Activated CD4-positive, alpha-beta T cell treated with anti-CD3 and anti-CD28 coated beads, Interleukin-2, amount 10 ng/mL, durations not matched to agents 7 days and 5 days (primary cell): Measurements from ENCODE around the gene SECISBP2. TPM values are rescaled to one million over a fixed set of nuclear protein-coding genes. Genes with fewer than 3 reads are reported as not detected.

Experiments used
- CTCF ChIA-PET: fragments of 350-600 bp; sonication (Branson Sonifier 250); formaldehyde crosslinking; loops from one replicate; lab custom pipeline; 2021; ENCODE audit warnings: antibody characterized with exemption; lab: Charles Lee
- POLR2A ChIA-PET: fragments of 350-600 bp; sonication (Branson Sonifier 250); formaldehyde crosslinking; loops from one replicate; lab custom pipeline; 2021; ENCODE audit warnings: antibody characterized with exemption; lab: Charles Lee
- DNase-seq: peaks from one replicate; pipeline ENCODE4 v3.0.0-alpha.2; 2020
- H3K27ac Mint-ChIP-seq: one replicate; pipeline ENCODE4 v1.8.0; 2021; ENCODE audit warnings: mild to moderate bottlenecking, moderate library complexity, mixed read lengths
- H3K27me3 Mint-ChIP-seq: one replicate; pipeline ENCODE4 v1.8.0; 2021; ENCODE audit warnings: mixed read lengths
- H3K36me3 Mint-ChIP-seq: one replicate; pipeline ENCODE4 v1.8.0; 2021; ENCODE audit warnings: low read depth, mixed read lengths
- H3K4me1 Mint-ChIP-seq: one replicate; pipeline ENCODE4 v1.8.0; 2021; ENCODE audit warnings: mixed read lengths
- H3K4me3 Mint-ChIP-seq: one replicate; pipeline ENCODE4 v1.8.0; 2021; ENCODE audit warnings: mild to moderate bottlenecking, moderate library complexity, mixed read lengths
- H3K9me3 Mint-ChIP-seq: one replicate; pipeline ENCODE4 v1.8.0; 2021; ENCODE audit warnings: mixed read lengths
- total RNA-seq, 2 experiments: library from RNA; stranded (reverse); gene quantifications; one replicate each; pipeline ENCODE4 v1.2.3, GENCODE V29; 2021

SECISBP2 gene
- total RNA-seq, 2 experiments from 2014 or later = 43.4 to 46.0 TPM

- Mint-ChIP-seq H3K27me3 (no peaks in the 10 kb centered on the region), H3K4me3 (no peak overlapping the region), H3K36me3 (peaks cover 89% of the 10 kb centered on the region), H3K27ac (no peak overlapping the region), H3K4me1 (peaks cover 29% of the 10 kb centered on the region), H3K9me3 (no peaks in the 10 kb centered on the region)
- no peak for DNase-seq
- ChIA-PET CTCF (interaction anchor here (0.6 to 2.2 kb wide), 4 partner anchors 11 to 576 kb away, joined by 3 to 5 read pairs (median 4); no protein-coding TSS in a partner anchor), POLR2A (no interaction called here)
Measured at GRCh38 chr9:89390578-89391116, 72.3 kb downstream of the SECISBP2 start.

GRCh38 chr9:89391585-89391984, 73.3 kb downstream of the SECISBP2 start:
- H3K4me3 Mint-ChIP-seq = no peak overlapping the region
- H3K4me1 Mint-ChIP-seq = peaks cover 26% of the 10 kb centered on the region
- POLR2A ChIA-PET = no interaction called here
- no peaks in the 10 kb centered on the region for H3K27me3 Mint-ChIP-seq
- H3K9me3 Mint-ChIP-seq = no peaks in the 10 kb centered on the region
- peaks cover 87% of the 10 kb centered on the region for H3K36me3 Mint-ChIP-seq
- DNase-seq = no peak
- peak overlapping the region; percentile 2 for H3K27ac Mint-ChIP-seq
- CTCF ChIA-PET = interaction anchor here (2.2 kb wide), 1 partner anchor 10 kb away, joined by 5 read pairs; no protein-coding TSS in a partner anchor

GRCh38 chr9:89394412-89394811, 76.1 kb downstream of the SECISBP2 start:
- Mint-ChIP-seq H3K4me1 (peaks cover 25% of the 10 kb centered on the region), H3K27me3 (no peaks in the 10 kb centered on the region), H3K4me3 (no peak overlapping the region), H3K36me3 (peaks cover 89% of the 10 kb centered on the region), H3K27ac (no peak overlapping the region), H3K9me3 (no peaks in the 10 kb centered on the region)
- ChIA-PET CTCF (no interaction called here), POLR2A (no interaction called here)
- no peak for DNase-seq

- no peak overlapping the region for H3K27ac Mint-ChIP-seq
- H3K27me3 Mint-ChIP-seq = no peaks in the 10 kb centered on the region
- no peaks in the 10 kb centered on the region for H3K9me3 Mint-ChIP-seq
- no peak overlapping the region for H3K4me3 Mint-ChIP-seq
- CTCF ChIA-PET = no interaction called here
- no peak for DNase-seq
- peaks cover 86% of the 10 kb centered on the region for H3K36me3 Mint-ChIP-seq
- peaks cover 19% of the 10 kb centered on the region for H3K4me1 Mint-ChIP-seq
- POLR2A ChIA-PET = no interaction called here
Measured at GRCh38 chr9:89395931-89396710, 77.8 kb downstream of the SECISBP2 start.

GRCh38 chr9:89397471-89397870, 79.2 kb downstream of the SECISBP2 start:
- H3K4me1 Mint-ChIP-seq = peaks cover 16% of the 10 kb centered on the region
- DNase-seq = no peak
- peaks cover 88% of the 10 kb centered on the region for H3K36me3 Mint-ChIP-seq
- POLR2A ChIA-PET = no interaction called here
- H3K4me3 Mint-ChIP-seq = no peak overlapping the region
- CTCF ChIA-PET = no interaction called here
- no peaks in the 10 kb centered on the region for H3K27me3 Mint-ChIP-seq
- no peaks in the 10 kb centered on the region for H3K9me3 Mint-ChIP-seq
- peak overlapping the region; percentile 60 for H3K27ac Mint-ChIP-seq

- ChIA-PET POLR2A (no interaction called here), CTCF (interaction anchor here (0.5 to 1.4 kb wide), 2 partner anchors 41 to 150 kb away, joined by 3 to 4 read pairs; no protein-coding TSS in a partner anchor)
- Mint-ChIP-seq H3K4me1 (peaks cover 15% of the 10 kb centered on the region), H3K4me3 (no peak overlapping the region), H3K27ac (no peak overlapping the region), H3K27me3 (no peaks in the 10 kb centered on the region), H3K36me3 (peaks cover 87% of the 10 kb centered on the region), H3K9me3 (no peaks in the 10 kb centered on the region)
- DNase-seq = no peak
Measured at GRCh38 chr9:89398621-89399020, 80.3 kb downstream of the SECISBP2 start.

- ChIA-PET POLR2A (no interaction called here), CTCF (interaction anchor here (0.9 to 3.9 kb wide), 2 partner anchors 54 to 148 kb away, joined by 3 to 16 read pairs; no protein-coding TSS in a partner anchor)
- Mint-ChIP-seq H3K4me1 (peaks cover 25% of the 10 kb centered on the region), H3K9me3 (no peaks in the 10 kb centered on the region), H3K36me3 (peaks cover 88% of the 10 kb centered on the region), H3K4me3 (no peak overlapping the region), H3K27me3 (no peaks in the 10 kb centered on the region), H3K27ac (peak overlapping the region; percentile 48)
- DNase-seq = no peak
Measured at GRCh38 chr9:89400403-89401116, 82.3 kb downstream of the SECISBP2 start.

GRCh38 chr9:89402695-89403427, 84.6 kb downstream of the SECISBP2 start:
- H3K4me3 Mint-ChIP-seq = no peak overlapping the region
- H3K4me1 Mint-ChIP-seq = peaks cover 47% of the 10 kb centered on the region
- CTCF ChIA-PET = interaction anchor here (0.6 to 3.9 kb wide), 4 partner anchors 8 to 146 kb away, joined by 3 to 16 read pairs (median 6); no protein-coding TSS in a partner anchor

GRCh38 chr9:89404074-89404473, 85.8 kb downstream of the SECISBP2 start:
- peaks cover 58% of the 10 kb centered on the region for H3K4me1 Mint-ChIP-seq
- CTCF ChIA-PET = interaction anchor here (0.6 to 3.9 kb wide), 2 partner anchors 145 to 472 kb away, joined by 3 to 16 read pairs; no protein-coding TSS in a partner anchor
- peak overlapping the region; percentile 68 for H3K27ac Mint-ChIP-seq
- H3K9me3 Mint-ChIP-seq = peaks cover 4% of the 10 kb centered on the region
- POLR2A ChIA-PET = no interaction called here
- no peaks in the 10 kb centered on the region for H3K27me3 Mint-ChIP-seq
- H3K4me3 Mint-ChIP-seq = no peak overlapping the region
- H3K36me3 Mint-ChIP-seq = peaks cover 90% of the 10 kb centered on the region
- no peak for DNase-seq

More at GRCh38 chr9:89402695-89403427, 84.6 kb downstream of the SECISBP2 start:
- Mint-ChIP-seq H3K27me3 (no peaks in the 10 kb centered on the region), H3K9me3 (peaks cover 4% of the 10 kb centered on the region), H3K27ac (peak overlapping the region; percentile 2), H3K36me3 (peaks cover 93% of the 10 kb centered on the region)
- POLR2A ChIA-PET = interaction anchor here (0.7 kb wide), 1 partner anchor 85 kb away, joined by 4 read pairs; no protein-coding TSS in a partner anchor
- DNase-seq = no peak

- H3K27ac Mint-ChIP-seq = peak overlapping the region; percentile 84
- ChIA-PET CTCF (interaction anchor here (0.9 to 1.3 kb wide), 4 partner anchors 23 to 192 kb away, joined by 3 to 4 read pairs (median 3); no protein-coding TSS in a partner anchor), POLR2A (no interaction called here)
- no peak for DNase-seq
- H3K36me3 Mint-ChIP-seq = peaks cover 90% of the 10 kb centered on the region
- H3K4me1 Mint-ChIP-seq = peaks cover 71% of the 10 kb centered on the region
- no peak overlapping the region for H3K4me3 Mint-ChIP-seq
- H3K27me3 Mint-ChIP-seq = no peaks in the 10 kb centered on the region
- peaks cover 4% of the 10 kb centered on the region for H3K9me3 Mint-ChIP-seq
Measured at GRCh38 chr9:89405826-89406225, 87.5 kb downstream of the SECISBP2 start.

GRCh38 chr9:89407070-89407469, 88.8 kb downstream of the SECISBP2 start:
- H3K27me3 Mint-ChIP-seq = no peaks in the 10 kb centered on the region
- peaks cover 80% of the 10 kb centered on the region for H3K4me1 Mint-ChIP-seq
- peaks cover 4% of the 10 kb centered on the region for H3K9me3 Mint-ChIP-seq
- CTCF ChIA-PET = interaction anchor here (0.6 to 4.8 kb wide), 7 partner anchors 18 to 191 kb away, joined by 3 to 31 read pairs (median 3); no protein-coding TSS in a partner anchor
- DNase-seq = no peak
- peak overlapping the region; percentile 87 for H3K27ac Mint-ChIP-seq
- H3K4me3 Mint-ChIP-seq = no peak overlapping the region
- POLR2A ChIA-PET = no interaction called here
- H3K36me3 Mint-ChIP-seq = peaks cover 89% of the 10 kb centered on the region

- POLR2A ChIA-PET = no interaction called here
- CTCF ChIA-PET = interaction anchor here (0.6 to 4.8 kb wide), 9 partner anchors 9 to 652 kb away, joined by 3 to 31 read pairs (median 4); no protein-coding TSS in a partner anchor
- Mint-ChIP-seq H3K27me3 (no peaks in the 10 kb centered on the region), H3K36me3 (peaks cover 88% of the 10 kb centered on the region), H3K9me3 (peaks cover 4% of the 10 kb centered on the region), H3K27ac (peak overlapping the region; percentile 87), H3K4me1 (peaks cover 93% of the 10 kb centered on the region), H3K4me3 (peak overlapping the region; percentile 67)
- peak; percentile 85 for DNase-seq
Measured at GRCh38 chr9:89408628-89409101, 90.4 kb downstream of the SECISBP2 start.
